SU-DHL-6 (cell line): ENCODE data around the gene MAP1LC3B2.

ENCODE experiments used
- H2AFZ ChIP-seq: fragments of 200-600 bp; sonication (generic); 2 replicates; pipeline ENCODE4 v1.6.1; 2014; ENCODE audit warnings: low read depth, mild to moderate bottlenecking, moderate library complexity, mixed read lengths, antibody characterized with exemption, low read length; ENCODE audit not compliant: severe bottlenecking
- H3F3A ChIP-seq: fragments of 200-600 bp; shearing (Covaris generic); 2 replicates; pipeline ENCODE4 v1.6.0; 2016; ENCODE audit warnings: antibody characterized with exemption, mild to moderate bottlenecking; ENCODE audit not compliant: insufficient read depth
- H3K27ac ChIP-seq: fragments of 200-600 bp; sonication (generic); 2 replicates; pipeline ENCODE4 v1.5.1; 2016; ENCODE audit warnings: low read depth, mild to moderate bottlenecking, low read length, moderate library complexity, mixed read lengths
- H3K27me3 ChIP-seq: fragments of 200-600 bp; sonication (generic), shearing (Covaris generic); 2 replicates; pipeline ENCODE4 v1.6.0; 2014; ENCODE audit warnings: mild to moderate bottlenecking, low read length
- H3K36me3 ChIP-seq: fragments of 200-600 bp; sonication (generic); 2 replicates; pipeline ENCODE4 v1.6.1; 2014; ENCODE audit warnings: mild to moderate bottlenecking, low read length, mixed read lengths
- H3K4me2 ChIP-seq: fragments of 300-600, 200-600 bp; shearing (Covaris generic), sonication (generic); 2 replicates; pipeline ENCODE4 v1.6.0; 2014; ENCODE audit warnings: low read length, low read depth, mild to moderate bottlenecking; ENCODE audit not compliant: poor library complexity, severe bottlenecking
- H3K4me3 ChIP-seq: fragments of 200-600 bp; sonication (generic); 2 replicates; pipeline ENCODE4 v1.5.1; 2014; ENCODE audit warnings: antibody characterized with exemption, low read length, mild to moderate bottlenecking, mixed read lengths; ENCODE audit not compliant: insufficient read depth, poor library complexity, severe bottlenecking
- H3K79me2 ChIP-seq: fragments of 200-600 bp; sonication (generic); 2 replicates; pipeline ENCODE4 v1.6.1; 2014; ENCODE audit warnings: mild to moderate bottlenecking, low read length, moderate library complexity; ENCODE audit not compliant: insufficient read depth
- H3K9ac ChIP-seq: fragments of 200-600 bp; sonication (generic); 2 replicates; pipeline ENCODE4 v1.7.0; 2014; ENCODE audit warnings: mild to moderate bottlenecking, low read length
- H3K9me2 ChIP-seq: fragments of 200-600 bp; sonication (generic); replicated peaks from 2 replicates; pipeline ENCODE4 v1.6.1; 2014; ENCODE audit warnings: low read length; ENCODE audit not compliant: insufficient read depth
- H3K9me3 ChIP-seq: fragments of 200-600 bp; sonication (generic); 2 replicates; pipeline ENCODE4 v1.6.1; 2014; ENCODE audit warnings: low read length, mixed read lengths; ENCODE audit not compliant: insufficient read depth
- H4K20me1 ChIP-seq: fragments of 200-600 bp; sonication (generic); 2 replicates; pipeline ENCODE4 v1.6.1; 2014; ENCODE audit warnings: low read depth, mild to moderate bottlenecking, antibody characterized with exemption, low read length, moderate library complexity, mixed read lengths
- CTCF ChIP-seq: fragments of 200-600 bp; sonication (generic); IDR thresholded peaks from one replicate; pipeline ENCODE4 v1.5.1; 2017; ENCODE audit warnings: antibody characterized with exemption, mild to moderate bottlenecking, low read length, moderate library complexity; ENCODE audit not compliant: insufficient read depth, poor library complexity, severe bottlenecking
- EZH2phosphoT487 ChIP-seq: fragments of 200-600 bp; sonication (generic), shearing (Covaris generic); conservative IDR thresholded peaks from 2 replicates; pipeline ENCODE4 v1.6.1; 2018; ENCODE audit warnings: mild to moderate bottlenecking, antibody characterized with exemption, low read length, moderate library complexity, mixed read lengths

MAP1LC3B2 gene

DNA sequence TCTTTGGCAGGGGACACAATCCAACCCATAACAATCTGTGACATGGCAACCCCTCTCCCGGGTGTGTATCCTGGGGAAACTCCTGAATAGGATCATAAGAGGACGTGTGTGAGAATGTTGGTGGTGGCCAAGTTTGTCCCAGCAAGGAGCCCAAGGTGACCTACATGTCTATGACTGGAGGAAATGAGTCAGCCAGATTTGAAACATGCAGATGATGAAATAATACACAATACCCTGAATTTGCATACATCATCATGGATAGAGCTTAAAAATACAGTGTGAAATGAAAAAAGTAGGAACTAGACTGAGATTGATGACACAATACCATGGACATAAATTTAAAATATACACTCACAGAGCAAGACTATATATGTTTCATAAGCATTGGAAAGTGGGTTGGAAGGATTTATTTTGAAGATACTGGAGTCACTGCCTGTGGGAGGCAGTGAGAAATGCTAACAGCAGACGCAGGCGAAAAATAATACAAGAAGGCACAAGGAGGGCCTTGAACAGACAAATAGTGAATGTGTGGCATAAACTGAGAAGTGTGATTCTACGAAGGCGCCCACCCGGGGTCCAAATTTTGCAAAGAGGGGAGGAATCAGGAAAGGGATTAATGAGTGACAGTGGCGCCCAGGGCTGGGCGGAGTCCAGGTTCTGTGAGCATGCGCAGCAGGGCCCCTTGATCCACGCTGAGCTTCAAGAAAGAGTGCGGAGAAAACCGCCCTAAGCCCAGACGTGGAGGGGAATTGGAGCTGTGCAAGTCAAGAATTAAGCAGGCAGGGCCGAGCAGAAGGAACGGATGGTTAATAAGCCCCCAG, 7.0 kb upstream of the MAP1LC3B2 start:
- Histone ChIP-seq H3K9me3 (no peaks in the 10 kb centered on the region), H3K4me3 (no peak overlapping the region), H3K27me3 (no peaks in the 10 kb centered on the region), H3K79me2 (no peaks in the 10 kb centered on the region), H3K27ac (no peak overlapping the region), H3K36me3 (no peaks in the 10 kb centered on the region), H2AFZ (no peak overlapping the region), H3K9ac (no peak overlapping the region), H3K4me2 (no peak overlapping the region), H3K9me2 (no peaks in the 10 kb centered on the region), H3F3A (no peaks in the 10 kb centered on the region), H4K20me1 (no peaks in the 10 kb centered on the region)
- TF ChIP-seq CTCF (no peak), EZH2phosphoT487 (no peak)

GRCh38 chr12:116552773-116553373, 6.3 kb upstream of the MAP1LC3B2 start:
- H3K9ac ChIP-seq: no peak overlapping the region
- no peaks in the 10 kb centered on the region for H3F3A ChIP-seq
- H3K4me3 ChIP-seq: no peak overlapping the region
- no peaks in the 10 kb centered on the region for H3K9me3 ChIP-seq
- H3K27me3 ChIP-seq: no peaks in the 10 kb centered on the region
- TF ChIP-seq CTCF (no peak), EZH2phosphoT487 (no peak)
- H3K36me3 ChIP-seq: no peaks in the 10 kb centered on the region
- H3K79me2 ChIP-seq: no peaks in the 10 kb centered on the region
- H3K9me2 ChIP-seq: no peaks in the 10 kb centered on the region
- H3K27ac ChIP-seq: no peak overlapping the region
- no peak overlapping the region for H2AFZ ChIP-seq
- no peak overlapping the region for H3K4me2 ChIP-seq
- H4K20me1 ChIP-seq: no peaks in the 10 kb centered on the region

- Histone ChIP-seq H4K20me1 (no peaks in the 10 kb centered on the region), H3K9me3 (no peaks in the 10 kb centered on the region), H3K27ac (no peak overlapping the region), H3K79me2 (no peaks in the 10 kb centered on the region), H3K4me3 (no peak overlapping the region), H3F3A (peaks cover 21% of the 10 kb centered on the region), H3K9me2 (no peaks in the 10 kb centered on the region), H2AFZ (no peak overlapping the region), H3K4me2 (no peak overlapping the region), H3K27me3 (no peaks in the 10 kb centered on the region), H3K9ac (no peak overlapping the region), H3K36me3 (no peaks in the 10 kb centered on the region)
- TF ChIP-seq EZH2phosphoT487 (no peak), CTCF (no peak)
Observed at GRCh38 chr12:116556356-116556952, 2.7 kb upstream of the MAP1LC3B2 start.
